Upper lobe of left lung (tissue), 4 donors: ENCODE results near the gene IFTAP.

Experiments
- POLR2A ChIP-seq, 4 donors: fragments of 450-650 bp; IDR thresholded peaks; one replicate each; pipeline ENCODE4 v1.5.1; 2016 to 2017; ENCODE audit warnings: antibody characterized with exemption in 4 of 4, mild to moderate bottlenecking in 2 of 4
- POLR2AphosphoS5 ChIP-seq, 2 donors: sonication (generic); formaldehyde crosslinking; IDR thresholded peaks; one replicate each; pipeline ENCODE4 v1.5.1; 2017; ENCODE audit warnings: antibody characterized with exemption in 2 of 2

DNA sequence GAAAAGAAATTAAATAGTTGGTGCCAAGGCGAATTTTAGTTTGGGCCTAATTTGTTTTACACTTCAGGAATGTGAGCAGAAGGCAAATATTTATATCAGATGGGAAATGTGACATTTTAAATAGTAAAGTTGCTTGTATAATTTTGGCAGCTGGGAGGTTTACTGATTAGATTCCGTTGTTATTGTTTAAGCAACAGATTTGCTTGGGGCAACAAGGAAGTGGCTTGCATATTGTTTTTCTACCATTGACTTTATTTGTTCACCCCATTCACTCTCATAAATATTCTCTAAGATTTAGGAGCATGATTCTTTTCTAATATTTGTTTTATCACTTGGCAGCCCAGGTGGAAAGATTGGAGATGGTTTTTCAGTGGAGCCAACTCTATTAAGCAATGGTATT lies 44.3 kb downstream of the IFTAP start:
- TF ChIP-seq POLR2A (IDR thresholded peaks at IDR 0.05), result no peak
- no peak for TF ChIP-seq POLR2AphosphoS5 (IDR thresholded peaks at IDR 0.05)
